ENCODE results near the gene CDK5.

Gene CDK5

GRCh38 chr7:151057506-151057988 lies at the start of gene CDK5:
CDK5 (minus strand) TSS chr7:151057897; CDS start chr7:151057848, 49 bp downstream.
- DNase-seq, result peak in 1 of 2 experiments; percentile 60

- DNase-seq, result no peak
Measured at GRCh38 chr7:151104411-151105235, 46.9 kb upstream of the CDK5 start.

GRCh38 chr7:151103973-151104372 lies 46.3 kb upstream of the CDK5 start:
- DNase-seq, result no peak

- no peak for DNase-seq
Measured at GRCh38 chr7:151102991-151103390, 45.3 kb upstream of the CDK5 start.

- DNase-seq, result no peak
Measured at GRCh38 chr7:151101621-151102396, 44.1 kb upstream of the CDK5 start.

- DNase-seq, result no peak
Measured at GRCh38 chr7:151100921-151101320, 43.2 kb upstream of the CDK5 start.

GRCh38 chr7:151099486-151100211 lies 42.0 kb upstream of the CDK5 start:
- DNase-seq, result no peak

GRCh38 chr7:151095828-151096475 lies 38.3 kb upstream of the CDK5 start:
- no peak for DNase-seq

- DNase-seq, result no peak
Measured at GRCh38 chr7:151095123-151095797, 37.6 kb upstream of the CDK5 start.

- no peak for DNase-seq
Measured at GRCh38 chr7:151094675-151095074, 37.0 kb upstream of the CDK5 start.

- no peak for DNase-seq
Measured at GRCh38 chr7:151093748-151094147, 36.1 kb upstream of the CDK5 start.

- no peak for DNase-seq
Measured at GRCh38 chr7:151091988-151092387, 34.3 kb upstream of the CDK5 start.

GRCh38 chr7:151091431-151091830 lies 33.7 kb upstream of the CDK5 start:
- no peak for DNase-seq

GRCh38 chr7:151091003-151091402 lies 33.3 kb upstream of the CDK5 start:
- no peak for DNase-seq

- no peak for DNase-seq
Measured at GRCh38 chr7:151089893-151090730, 32.4 kb upstream of the CDK5 start.

- peak; percentile 27 to 32 for DNase-seq
Measured at GRCh38 chr7:151088856-151089699, 31.4 kb upstream of the CDK5 start.

GRCh38 chr7:151088019-151088855 lies 30.5 kb upstream of the CDK5 start:
- no peak for DNase-seq

GRCh38 chr7:151087245-151088018 lies 29.7 kb upstream of the CDK5 start:
- peak; percentile 38 to 56 for DNase-seq
